KBM-7 (cell line): ENCODE results near the gene EFNB1.

Experiments
- DNase-seq: peaks from one replicate; pipeline ENCODE4 v3.0.0-alpha.2; 2015
- in situ Hi-C: fragments of 300-500 bp; cut with MboI; formaldehyde crosslinking; loops from 2 replicates; pipeline ENCODE4 v1.14.3; 2020; ENCODE audit warnings: low sequenced_read_pairs, low pct_unique_long_range_greater_than_20kb, mixed read lengths

The EFNB1 gene

GRCh38 chrX:68872171-68872570, 43.4 kb downstream of the EFNB1 start:
- in situ Hi-C loops = no loop called here
- no peak for DNase-seq

- DNase-seq = no peak
- in situ Hi-C loops = no loop called here
Measured at GRCh38 chrX:68874076-68874475, 45.3 kb downstream of the EFNB1 start.

GRCh38 chrX:68876731-68877130, 47.9 kb downstream of the EFNB1 start:
- in situ Hi-C loops = no loop called here

GRCh38 chrX:68877606-68878005, 48.8 kb downstream of the EFNB1 start:
- in situ Hi-C loops = no loop called here
- no peak for DNase-seq

More at GRCh38 chrX:68876731-68877130, 47.9 kb downstream of the EFNB1 start:
- no peak for DNase-seq

- no peak for DNase-seq
Measured at GRCh38 chrX:68878977-68879645, 50.3 kb downstream of the EFNB1 start.

GRCh38 chrX:68880846-68881552, 52.2 kb downstream of the EFNB1 start:
- DNase-seq = no peak
- in situ Hi-C loops = no loop called here

More at GRCh38 chrX:68878977-68879645, 50.3 kb downstream of the EFNB1 start:
- in situ Hi-C loops = no loop called here

GRCh38 chrX:68881911-68882310, 53.1 kb downstream of the EFNB1 start:
- no peak for DNase-seq
- in situ Hi-C loops = no loop called here

GRCh38 chrX:68883800-68884199, 55.0 kb downstream of the EFNB1 start:
- DNase-seq = no peak
- in situ Hi-C loops = no loop called here

- peak; percentile 76 for DNase-seq
- in situ Hi-C loops = no loop called here
Measured at GRCh38 chrX:68889249-68889648, 60.4 kb downstream of the EFNB1 start.
